ENCODE results near the gene NUP43.
"Not testable (repeated sequence)": the region's sequence is repeated elsewhere in the genome, so short reads cannot be mapped to it uniquely, and the experiment has no call there.

The NUP43 gene

DNA sequence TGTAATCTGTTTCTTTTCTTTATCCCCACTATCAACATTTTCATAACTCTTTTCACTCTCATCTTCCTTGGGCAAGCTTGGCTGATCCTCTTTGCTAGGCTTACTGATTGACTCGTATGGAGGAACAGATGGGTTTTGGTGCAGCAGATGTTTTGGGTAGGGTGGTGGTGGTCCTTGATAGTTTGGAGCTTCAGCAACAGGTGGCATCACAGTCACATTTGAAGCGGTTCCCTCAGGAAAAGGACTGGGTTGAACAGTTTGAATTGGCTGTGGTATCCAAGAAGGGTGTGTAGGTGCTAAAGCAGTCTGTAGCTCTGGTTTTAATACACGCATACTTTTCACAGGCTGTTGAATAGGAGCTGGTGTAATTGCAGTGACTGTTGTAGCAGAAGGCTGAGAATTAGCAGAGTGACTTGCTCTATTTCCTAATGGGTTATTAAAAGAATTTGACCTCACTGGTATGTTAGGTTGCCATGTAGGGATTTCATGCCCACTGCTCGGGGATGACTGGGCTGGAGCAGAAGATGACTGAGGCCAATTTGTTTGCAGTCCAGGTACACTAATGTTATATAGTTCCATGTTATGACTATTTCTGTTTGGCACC is 63.0 kb downstream of the NUP43 start:
- DNase-seq = no peak

GRCh38 chr6:149681845-149682244 is 64.5 kb downstream of the NUP43 start:
- DNase-seq = not testable (repeated sequence)

GRCh38 chr6:149681209-149681608 is 65.1 kb downstream of the NUP43 start:
- DNase-seq = no peak

- DNase-seq = no peak
Observed at GRCh38 chr6:149680503-149680902, 65.8 kb downstream of the NUP43 start.
